ENCODE data around the gene ECSIT.
"Not testable (repeated sequence)": the region's sequence is repeated elsewhere in the genome, so short reads cannot be mapped to it uniquely, and the experiment has no call there.

DNA sequence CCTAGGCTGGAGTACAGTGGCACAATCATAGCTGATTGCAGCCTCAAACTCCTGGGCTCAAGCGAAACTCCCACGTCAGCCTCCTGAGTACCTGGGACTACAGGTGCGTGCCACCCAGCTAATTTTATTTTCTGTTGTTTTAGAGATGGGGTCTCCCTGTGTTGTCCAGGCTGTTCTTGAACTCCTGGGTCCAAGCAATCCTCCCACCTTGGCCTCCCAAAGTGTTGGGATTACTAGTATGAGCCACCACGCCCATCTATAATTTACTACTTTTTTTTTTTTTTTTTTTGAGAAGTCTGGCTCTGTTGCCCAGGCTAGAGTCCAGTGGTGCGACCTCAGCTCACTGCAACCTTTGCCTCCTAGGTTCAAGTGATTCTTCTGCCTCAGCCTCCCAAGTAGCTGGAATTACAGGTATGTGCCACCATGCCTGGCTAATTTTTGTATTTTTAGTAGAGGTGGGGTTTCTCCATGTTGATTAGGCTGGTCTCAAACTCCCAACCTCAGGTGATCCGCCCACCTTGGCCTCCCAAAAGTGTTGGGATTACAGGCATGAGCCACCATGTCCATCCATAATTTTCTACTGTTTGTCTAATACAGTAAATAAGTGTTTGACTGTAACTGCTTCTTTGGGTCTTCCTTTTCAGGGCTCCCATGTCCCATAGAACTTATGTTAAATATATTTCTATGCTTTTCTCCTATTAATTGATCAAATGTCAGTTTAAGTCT, 35.3 kb upstream of the ECSIT start:
- not testable (repeated sequence) for TF ChIP-seq POLR2AphosphoS5 (IDR thresholded peaks at IDR 0.05; ENCODE audit: low read depth, low read length); CTCF (IDR thresholded peaks at IDR 0.05 in 2 of 3, conservative IDR thresholded peaks at IDR 0.05 in 1 of 3; ENCODE audit: borderline replicate concordance in 1 of 3, insufficient read depth in 1 of 3, low read depth in 2 of 3, low read length in 2 of 3); CEBPB (IDR thresholded peaks at IDR 0.05; ENCODE audit: low read depth); EZH2 (IDR thresholded peaks at IDR 0.05); EZH2phosphoT487 (IDR thresholded peaks at IDR 0.05; ENCODE audit: borderline replicate concordance); RAD21 (IDR thresholded peaks at IDR 0.05; ENCODE audit: low read depth); ZNF274 (IDR thresholded peaks at IDR 0.05; ENCODE audit: low read depth, low read length); POLR2A (IDR thresholded peaks at IDR 0.05; ENCODE audit: borderline replicate concordance, extremely low read depth, insufficient read depth, insufficient read length)
- TF ChIP-seq, protein P1, sequence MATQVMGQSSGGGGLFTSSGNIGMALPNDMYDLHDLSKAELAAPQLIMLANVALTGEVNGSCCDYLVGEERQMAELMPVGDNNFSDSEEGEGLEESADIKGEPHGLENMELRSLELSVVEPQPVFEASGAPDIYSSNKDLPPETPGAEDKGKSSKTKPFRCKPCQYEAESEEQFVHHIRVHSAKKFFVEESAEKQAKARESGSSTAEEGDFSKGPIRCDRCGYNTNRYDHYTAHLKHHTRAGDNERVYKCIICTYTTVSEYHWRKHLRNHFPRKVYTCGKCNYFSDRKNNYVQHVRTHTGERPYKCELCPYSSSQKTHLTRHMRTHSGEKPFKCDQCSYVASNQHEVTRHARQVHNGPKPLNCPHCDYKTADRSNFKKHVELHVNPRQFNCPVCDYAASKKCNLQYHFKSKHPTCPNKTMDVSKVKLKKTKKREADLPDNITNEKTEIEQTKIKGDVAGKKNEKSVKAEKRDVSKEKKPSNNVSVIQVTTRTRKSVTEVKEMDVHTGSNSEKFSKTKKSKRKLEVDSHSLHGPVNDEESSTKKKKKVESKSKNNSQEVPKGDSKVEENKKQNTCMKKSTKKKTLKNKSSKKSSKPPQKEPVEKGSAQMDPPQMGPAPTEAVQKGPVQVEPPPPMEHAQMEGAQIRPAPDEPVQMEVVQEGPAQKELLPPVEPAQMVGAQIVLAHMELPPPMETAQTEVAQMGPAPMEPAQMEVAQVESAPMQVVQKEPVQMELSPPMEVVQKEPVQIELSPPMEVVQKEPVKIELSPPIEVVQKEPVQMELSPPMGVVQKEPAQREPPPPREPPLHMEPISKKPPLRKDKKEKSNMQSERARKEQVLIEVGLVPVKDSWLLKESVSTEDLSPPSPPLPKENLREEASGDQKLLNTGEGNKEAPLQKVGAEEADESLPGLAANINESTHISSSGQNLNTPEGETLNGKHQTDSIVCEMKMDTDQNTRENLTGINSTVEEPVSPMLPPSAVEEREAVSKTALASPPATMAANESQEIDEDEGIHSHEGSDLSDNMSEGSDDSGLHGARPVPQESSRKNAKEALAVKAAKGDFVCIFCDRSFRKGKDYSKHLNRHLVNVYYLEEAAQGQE (IDR thresholded peaks at IDR 0.05; ENCODE audit: low read depth): not testable (repeated sequence)
